ENCODE results near the gene ZSCAN32. TPM values are rescaled to one million over a fixed set of nuclear protein-coding genes. Genes with fewer than 3 reads are reported as not detected.

The ZSCAN32 gene
- total RNA-seq, 1 experiment from 2014 or later = 16.4 TPM

GRCh38 chr16:3347586-3347985 lies 53.2 kb downstream of the ZSCAN32 start:
- H3K27me3 ChIP-seq (ENCODE audit: insufficient read depth, low read depth) = peaks cover 64% of the 10 kb centered on the region
- CTCF ChIA-PET = no interaction called here
- POLR2A ChIA-PET (ENCODE audit: unreplicated experiment) = no interaction called here
- intact Hi-C loops (cut with micrococcal nuclease; ENCODE audit: unreplicated experiment) = no loop called here
- H2AFZ ChIP-seq = no peak overlapping the region
- no peak overlapping the region for H3K4me2 ChIP-seq
- no peaks in the 10 kb centered on the region for H3K9me2 ChIP-seq (ENCODE audit: insufficient read depth)
- H3K9me3 ChIP-seq (ENCODE audit: insufficient read depth, low read depth) = no peaks in the 10 kb centered on the region
- H3K27ac ChIP-seq = no peak overlapping the region
- H3K4me1 ChIP-seq (replicated peaks; ENCODE audit: insufficient read depth) = no peaks in the 10 kb centered on the region
- no peaks in the 10 kb centered on the region for H4K20me1 ChIP-seq (ENCODE audit: insufficient read depth)
- no TSS peak for BruUV-seq (replicated peaks)
- no peaks in the 10 kb centered on the region for H3K79me2 ChIP-seq (ENCODE audit: low read depth)
- H3F3A ChIP-seq (ENCODE audit: insufficient read depth, low read depth) = no peaks in the 10 kb centered on the region
- no peaks in the 10 kb centered on the region for H3K36me3 ChIP-seq (ENCODE audit: low read depth)
- no peak for DNase-seq
- no peak for TF ChIP-seq CTCF (conservative IDR thresholded peaks at IDR 0.05)
- no peak for TF ChIP-seq EZH2 (IDR thresholded peaks at IDR 0.05; ENCODE audit: low read depth)
- no peak overlapping the region for H3K4me3 ChIP-seq

GRCh38 chr16:3346041-3346440 lies 54.8 kb downstream of the ZSCAN32 start:
- no peak overlapping the region for H3K27ac ChIP-seq

More at GRCh38 chr16:3346041-3346440, 54.8 kb downstream of the ZSCAN32 start:
- Histone ChIP-seq H3K4me2 (no peak overlapping the region), H3F3A (ENCODE audit: insufficient read depth, low read depth) (no peaks in the 10 kb centered on the region), H3K9me3 (ENCODE audit: insufficient read depth, low read depth) (no peaks in the 10 kb centered on the region), H3K79me2 (ENCODE audit: low read depth) (no peaks in the 10 kb centered on the region), H3K4me3 (no peak overlapping the region), H3K9me2 (ENCODE audit: insufficient read depth) (0 out of 2 replicates have a peak, but pooled peaks cover 3% of the 10 kb centered on the region), H3K27me3 (ENCODE audit: insufficient read depth, low read depth) (peaks cover 70% of the 10 kb centered on the region), H2AFZ (no peak overlapping the region), H3K4me1 (replicated peaks; ENCODE audit: insufficient read depth) (no peaks in the 10 kb centered on the region), H4K20me1 (ENCODE audit: insufficient read depth) (no peaks in the 10 kb centered on the region), H3K36me3 (ENCODE audit: low read depth) (no peaks in the 10 kb centered on the region)
- TF ChIP-seq CTCF (conservative IDR thresholded peaks at IDR 0.05) (no peak), EZH2 (IDR thresholded peaks at IDR 0.05; ENCODE audit: low read depth) (no peak)
- ChIA-PET POLR2A (ENCODE audit: unreplicated experiment) (no interaction called here), CTCF (no interaction called here)
- intact Hi-C loops (cut with micrococcal nuclease; ENCODE audit: unreplicated experiment) = no loop called here
- BruUV-seq (replicated peaks) = no TSS peak
- DNase-seq = no peak

Other genes with a start within 250 kb of the ZSCAN32 start
- gene OR1F1, start 212.8 kb downstream of the ZSCAN32 start, total RNA-seq (2021) = 1.2 and 1.4 TPM in 2 replicates
- gene ZNF200, start 165.8 kb downstream of the ZSCAN32 start, total RNA-seq (2021) = 12.1 and 13.2 TPM in 2 replicates
- not detected in 2 replicates for gene MEFV, start 144.4 kb downstream of the ZSCAN32 start, total RNA-seq (2021)
- 36.8 and 49.8 TPM in 2 replicates for gene ZNF263, start 117.5 kb downstream of the ZSCAN32 start, total RNA-seq (2021)
- 8.7 and 10.9 TPM in 2 replicates for gene TIGD7, start 95.6 kb downstream of the ZSCAN32 start, total RNA-seq (2021)
- 32.2 and 35.2 TPM in 2 replicates for gene ZNF75A, start 95.5 kb downstream of the ZSCAN32 start, total RNA-seq (2021)
- not detected in 2 replicates for gene OR2C1, start 45.1 kb downstream of the ZSCAN32 start, total RNA-seq (2021)
- gene ZNF174, start 211 bp upstream of the ZSCAN32 start, total RNA-seq (2021) = 12.1 and 13.2 TPM in 2 replicates
- gene ZNF597, start 42.5 kb upstream of the ZSCAN32 start, total RNA-seq (2021) = 1.5 and 1.8 TPM in 2 replicates
- 57.5 and 58.7 TPM in 2 replicates for gene NAA60, start 42.7 kb upstream of the ZSCAN32 start, total RNA-seq (2021)
- gene C16orf90, start 94.5 kb upstream of the ZSCAN32 start, total RNA-seq (2021) = not detected in 2 replicates
- gene CLUAP1, start 100.0 kb upstream of the ZSCAN32 start, total RNA-seq (2021) = 47.0 and 61.4 TPM in 2 replicates
- gene NLRC3, start 176.4 kb upstream of the ZSCAN32 start, total RNA-seq (2021) = not detected in 2 replicates
- gene SLX4, start 210.6 kb upstream of the ZSCAN32 start, total RNA-seq (2021) = 11.5 and 13.8 TPM in 2 replicates

All from PC-9 (cell line).